Neural cell (in vitro differentiated cells): Measurements from ENCODE around the gene CD160. TPM values are rescaled to one million over a fixed set of nuclear protein-coding genes. Genes with fewer than 3 reads are reported as not detected.
"Not testable (repeated sequence)": the region's sequence is repeated elsewhere in the genome, so short reads cannot be mapped to it uniquely, and the experiment has no call there.

ENCODE experiments used
- H2AFZ ChIP-seq: fragments of 200-600, 300-800 bp; sonication (generic), shearing (Covaris generic); 2 replicates; pipeline ENCODE4 v1.6.0; 2014; ENCODE audit warnings: low read depth, mild to moderate bottlenecking, antibody characterized with exemption, low read length, moderate library complexity
- H3F3A ChIP-seq: fragments of 200-600 bp; shearing (Covaris generic); 2 replicates; pipeline ENCODE4 v1.6.1; 2016; ENCODE audit warnings: mild to moderate bottlenecking, moderate library complexity, mixed read lengths, antibody characterized with exemption, low read length; ENCODE audit not compliant: insufficient read depth, poor library complexity, severe bottlenecking
- H3K27ac ChIP-seq: fragments of 200-600, 300-800 bp; sonication (generic), shearing (Covaris generic); 2 replicates; pipeline ENCODE4 v1.5.1; 2014; ENCODE audit warnings: mild to moderate bottlenecking, low read length, moderate library complexity
- H3K27me3 ChIP-seq: fragments of 300-800, 200-600 bp; sonication (generic), shearing (Covaris generic); 2 replicates; pipeline ENCODE4 v1.6.0; 2014; ENCODE audit warnings: mild to moderate bottlenecking, low read depth, low read length, moderate library complexity; ENCODE audit not compliant: insufficient read depth
- H3K36me3 ChIP-seq: fragments of 300-800, 200-600 bp; sonication (generic), shearing (Covaris generic); 2 replicates; pipeline ENCODE4 v1.5.1; 2014; ENCODE audit warnings: mild to moderate bottlenecking, antibody characterized with exemption, low read length, moderate library complexity; ENCODE audit not compliant: insufficient read depth
- H3K4me2 ChIP-seq: fragments of 300-800, 200-600 bp; sonication (generic), shearing (Covaris generic); 2 replicates; pipeline ENCODE4 v1.6.0; 2014; ENCODE audit warnings: mild to moderate bottlenecking, low read length
- H3K4me3 ChIP-seq: fragments of 300-800, 200-600 bp; sonication (generic), shearing (Covaris generic); 2 replicates; pipeline ENCODE4 v1.5.1; 2014; ENCODE audit warnings: mild to moderate bottlenecking, low read length, moderate library complexity
- H3K79me2 ChIP-seq: fragments of 200-600 bp; shearing (Covaris generic); replicated peaks from 2 replicates; pipeline ENCODE4 v1.6.0; 2014; ENCODE audit warnings: mild to moderate bottlenecking, low read length, moderate library complexity; ENCODE audit not compliant: insufficient read depth
- H3K9ac ChIP-seq: fragments of 300-800, 200-600 bp; sonication (generic), shearing (Covaris generic); 2 replicates; pipeline ENCODE4 v1.6.1; 2016; ENCODE audit warnings: mild to moderate bottlenecking, low read length, mixed read lengths
- H3K9me2 ChIP-seq: fragments of 200-600 bp; shearing (Covaris generic); 2 replicates; pipeline ENCODE4 v1.6.1; 2016; ENCODE audit warnings: mild to moderate bottlenecking, low read length, mixed read lengths; ENCODE audit not compliant: insufficient read depth
- H3K9me3 ChIP-seq: fragments of 200-600, 300-800 bp; sonication (generic), shearing (Covaris generic); 2 replicates; pipeline ENCODE4 v1.6.1; 2016; ENCODE audit warnings: mild to moderate bottlenecking, mixed run types, low read length, moderate library complexity, mixed read lengths
- H4K20me1 ChIP-seq: fragments of 200-600 bp; shearing (Covaris generic); 2 replicates; pipeline ENCODE4 v1.6.1; 2016; ENCODE audit warnings: mild to moderate bottlenecking, mixed run types; ENCODE audit not compliant: insufficient read depth
- MXI1 ChIP-seq: fragments of 450-650 bp; conservative IDR thresholded peaks from 2 replicates; pipeline ENCODE4 v1.6.1; 2014; ENCODE audit warnings: antibody characterized with exemption, mild to moderate bottlenecking; ENCODE audit not compliant: poor library complexity, severe bottlenecking
- REST ChIP-seq: IDR thresholded peaks from 2 replicates; pipeline ENCODE4 v1.6.1; 2012; ENCODE audit warnings: borderline replicate concordance
- SMC3 ChIP-seq: fragments of 450-650 bp; conservative IDR thresholded peaks from 2 replicates; pipeline ENCODE4 v1.6.1; 2014; ENCODE audit warnings: antibody characterized with exemption, mild to moderate bottlenecking, moderate library complexity; ENCODE audit not compliant: poor library complexity
- TAF1 ChIP-seq: IDR thresholded peaks from 2 replicates; pipeline ENCODE4 v1.6.1; 2012; ENCODE audit warnings: low read depth
- polyA plus RNA-seq: library from polyadenylated mRNA; depleted of rRNA; stranded (reverse); fragments of >200 nt; gene quantifications from 2 replicates; pipeline ENCODE4 v1.2.3, GENCODE V29; 2014
- TF ChIP-seq, protein P1 (sequence below): fragments of 450-650 bp; IDR thresholded peaks from 2 replicates; pipeline ENCODE4 v1.5.1; 2014; ENCODE audit warnings: antibody characterized with exemption, mild to moderate bottlenecking, moderate library complexity; ENCODE audit not compliant: poor library complexity, severe bottlenecking

CD160 gene
- polyA plus RNA-seq, 1 donor from 2014 or later = not detected

- H3K79me2 ChIP-seq = no peaks in the 10 kb centered on the region
- no peaks in the 10 kb centered on the region for H3K9me3 ChIP-seq
- no peak overlapping the region for H2AFZ ChIP-seq
- no peak overlapping the region for H3K9ac ChIP-seq
- H3F3A ChIP-seq = no peaks in the 10 kb centered on the region
- TF ChIP-seq, protein P1, sequence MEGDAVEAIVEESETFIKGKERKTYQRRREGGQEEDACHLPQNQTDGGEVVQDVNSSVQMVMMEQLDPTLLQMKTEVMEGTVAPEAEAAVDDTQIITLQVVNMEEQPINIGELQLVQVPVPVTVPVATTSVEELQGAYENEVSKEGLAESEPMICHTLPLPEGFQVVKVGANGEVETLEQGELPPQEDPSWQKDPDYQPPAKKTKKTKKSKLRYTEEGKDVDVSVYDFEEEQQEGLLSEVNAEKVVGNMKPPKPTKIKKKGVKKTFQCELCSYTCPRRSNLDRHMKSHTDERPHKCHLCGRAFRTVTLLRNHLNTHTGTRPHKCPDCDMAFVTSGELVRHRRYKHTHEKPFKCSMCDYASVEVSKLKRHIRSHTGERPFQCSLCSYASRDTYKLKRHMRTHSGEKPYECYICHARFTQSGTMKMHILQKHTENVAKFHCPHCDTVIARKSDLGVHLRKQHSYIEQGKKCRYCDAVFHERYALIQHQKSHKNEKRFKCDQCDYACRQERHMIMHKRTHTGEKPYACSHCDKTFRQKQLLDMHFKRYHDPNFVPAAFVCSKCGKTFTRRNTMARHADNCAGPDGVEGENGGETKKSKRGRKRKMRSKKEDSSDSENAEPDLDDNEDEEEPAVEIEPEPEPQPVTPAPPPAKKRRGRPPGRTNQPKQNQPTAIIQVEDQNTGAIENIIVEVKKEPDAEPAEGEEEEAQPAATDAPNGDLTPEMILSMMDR = peak; percentile 43
- no peak for TF ChIP-seq REST
- H3K4me3 ChIP-seq = no peak overlapping the region
- H3K27ac ChIP-seq = no peak overlapping the region
- no peaks in the 10 kb centered on the region for H3K9me2 ChIP-seq
- H3K27me3 ChIP-seq = no peaks in the 10 kb centered on the region
- no peaks in the 10 kb centered on the region for H3K36me3 ChIP-seq
- no peak overlapping the region for H3K4me2 ChIP-seq
- H4K20me1 ChIP-seq = no peaks in the 10 kb centered on the region
These were observed 1.8 kb downstream of the CD160 start for GRCh38 chr1:145720878-145721671.

DNA sequence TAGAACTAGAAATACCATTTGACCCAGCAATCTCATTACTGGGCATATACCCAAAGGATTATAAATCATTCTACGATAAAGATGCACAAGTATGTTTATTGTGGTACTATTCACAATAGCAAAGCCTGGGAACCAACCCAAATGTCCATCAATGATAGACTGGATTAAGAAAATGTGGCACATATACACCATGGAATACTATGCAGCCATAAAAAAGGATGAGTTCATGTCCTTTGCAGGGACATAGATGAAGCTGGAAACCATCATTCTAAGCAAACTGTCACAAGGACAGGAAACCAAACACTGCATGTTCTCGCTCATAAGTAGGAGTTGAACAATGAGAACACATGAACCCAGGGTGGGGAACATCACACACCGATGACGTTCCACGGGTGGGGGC is 6.9 kb downstream of the CD160 start:
- not testable (repeated sequence) for H3K9ac ChIP-seq, H3K4me3 ChIP-seq, H3K27ac ChIP-seq, H3K9me2 ChIP-seq, H3K27me3 ChIP-seq, H3K36me3 ChIP-seq, H2AFZ ChIP-seq, H3K9me3 ChIP-seq, H3K79me2 ChIP-seq, H4K20me1 ChIP-seq, H3F3A ChIP-seq, H3K4me2 ChIP-seq

DNA sequence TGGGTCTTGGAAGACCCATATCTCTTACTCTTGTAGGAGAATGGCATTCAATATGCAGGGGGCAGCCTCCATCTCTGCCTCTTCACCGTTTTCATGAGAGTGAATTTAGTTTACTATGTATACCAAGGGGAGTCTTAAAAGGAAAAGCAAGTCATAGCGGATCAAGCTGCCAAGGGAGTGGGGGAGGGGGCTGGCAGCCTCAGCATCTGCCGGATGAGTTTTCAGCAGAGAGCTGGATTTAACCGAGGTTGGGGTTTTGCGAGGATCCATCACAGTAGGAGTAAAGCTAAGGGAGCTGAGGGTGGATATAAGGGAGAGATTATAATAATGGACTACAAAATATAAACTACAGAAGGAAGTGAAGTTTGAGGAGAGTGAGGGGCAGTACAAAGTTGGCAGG is 9.9 kb downstream of the CD160 start:
- H3K9me2 ChIP-seq = no peaks in the 10 kb centered on the region
- no peaks in the 10 kb centered on the region for H3K36me3 ChIP-seq
- H3F3A ChIP-seq = no peaks in the 10 kb centered on the region
- H3K27me3 ChIP-seq = no peaks in the 10 kb centered on the region
- no peak overlapping the region for H3K9ac ChIP-seq
- H3K9me3 ChIP-seq = no peaks in the 10 kb centered on the region
- H3K27ac ChIP-seq = no peak overlapping the region
- no peak overlapping the region for H3K4me3 ChIP-seq
- no peak overlapping the region for H3K4me2 ChIP-seq
- H3K79me2 ChIP-seq = no peaks in the 10 kb centered on the region
- no peaks in the 10 kb centered on the region for H4K20me1 ChIP-seq
- H2AFZ ChIP-seq = no peak overlapping the region
- TF ChIP-seq TAF1 (no peak), MXI1 (no peak), SMC3 (no peak), REST (no peak)
